Vagina (tissue), 2 donors: Measurements from ENCODE around the gene ZMAT5.

Experiments used
- CTCF ChIP-seq, 3 experiments: fragments of 450-650 bp in 2 of 3; fragments of 200-600 bp in 1 of 3; sonication (generic) in 1 of 3; IDR thresholded peaks; one replicate each; pipeline ENCODE4 v1.5.1; 2017 to 2019; ENCODE audit warnings: antibody characterized with exemption in 3 of 3, mild to moderate bottlenecking in 2 of 3, moderate library complexity in 2 of 3
- POLR2AphosphoS5 ChIP-seq, 2 donors: sonication (generic); formaldehyde crosslinking; IDR thresholded peaks; one replicate each; pipeline ENCODE4 v1.9.0; 2017; ENCODE audit warnings: antibody characterized with exemption in 2 of 2, mild to moderate bottlenecking in 2 of 2, low read depth in 1 of 2; ENCODE audit not compliant: insufficient read depth in 1 of 2

GRCh38 chr22:29767171-29768051, 604 bp upstream of the ZMAT5 start, which contains the start of gene UQCR10:
- no peak for TF ChIP-seq CTCF (IDR thresholded peaks at IDR 0.05)
- peak; percentile 92 for TF ChIP-seq POLR2AphosphoS5 (IDR thresholded peaks at IDR 0.05; ENCODE audit: insufficient read depth in 1 of 2, low read depth in 1 of 2)
